CD14-positive monocyte (primary cell): ENCODE results near the gene ARMC9. TPM values are rescaled to one million over a fixed set of nuclear protein-coding genes. Genes with fewer than 3 reads are reported as not detected.
A peak's percentile ranks its signal among the peaks of the same experiment; 100 is the strongest.

Experiments used
- DNase-seq, 3 donors: peaks; one replicate each; pipeline ENCODE4 v3.0.0-alpha.2; 2011 to 2022
- H2AFZ ChIP-seq: 2 replicates; pipeline ENCODE4 v1.6.0; 2012; ENCODE audit warnings: mild to moderate bottlenecking, low read depth, low read length, inconsistent platforms; ENCODE audit not compliant: insufficient read depth, poor library complexity, severe bottlenecking
- H3K27ac ChIP-seq, 2 donors: 1 replicate in 1 of 2; 2 replicates in 1 of 2; pipeline ENCODE4 v1.5.1; 2012 to 2013; ENCODE audit warnings: low read length in 2 of 2, control low read depth in 1 of 2, inconsistent platforms in 1 of 2, low read depth in 1 of 2, mild to moderate bottlenecking in 1 of 2
- H3K27me3 ChIP-seq, 2 donors: one replicate each; pipeline versions ENCODE4 v1.6.0 to v1.6.1; 2011 to 2013; ENCODE audit warnings: low read length in 2 of 2; ENCODE audit not compliant: control insufficient read depth in 2 of 2, insufficient read depth in 2 of 2
- H3K36me3 ChIP-seq, 2 donors: replicated peaks in 1 of 2; 1 replicate in 1 of 2; 2 replicates in 1 of 2; pipeline versions ENCODE4 v1.5.1 to v1.6.1; 2012 to 2013; ENCODE audit warnings: low read length in 2 of 2, control low read depth in 1 of 2, inconsistent platforms in 1 of 2, mild to moderate bottlenecking in 1 of 2; ENCODE audit not compliant: insufficient read depth in 2 of 2, control insufficient read depth in 1 of 2
- H3K4me1 ChIP-seq, 2 donors: 1 replicate in 1 of 2; 2 replicates in 1 of 2; pipeline versions ENCODE4 v1.5.1 to v1.6.1; 2012 to 2013; ENCODE audit warnings: low read length in 2 of 2, control low read depth in 1 of 2, inconsistent platforms in 1 of 2, mild to moderate bottlenecking in 1 of 2, moderate library complexity in 1 of 2; ENCODE audit not compliant: insufficient read depth in 2 of 2, control insufficient read depth in 1 of 2
- H3K4me2 ChIP-seq: replicated peaks from 2 replicates; pipeline ENCODE3; 2012; ENCODE audit warnings: low read length, moderate library complexity, mild to moderate bottlenecking; ENCODE audit not compliant: poor library complexity, severe bottlenecking; ENCODE audit errors: extremely low read depth
- H3K4me3 ChIP-seq, 3 experiments: fragments of 200-600 bp in 1 of 3; sonication (generic) in 1 of 3; replicated peaks in 1 of 3; 1 replicate in 2 of 3; 2 replicates in 1 of 3; pipeline ENCODE4 v1.5.1; 2011 to 2013; ENCODE audit warnings: low read length in 3 of 3, mild to moderate bottlenecking in 3 of 3, control low read depth in 2 of 3, low read depth in 2 of 3, inconsistent platforms in 1 of 3, moderate library complexity in 1 of 3
- H3K79me2 ChIP-seq: 2 replicates; pipeline ENCODE4 v1.6.0; 2012; ENCODE audit warnings: mild to moderate bottlenecking, control low read depth, inconsistent platforms, low read length, moderate library complexity; ENCODE audit not compliant: insufficient read depth
- H3K9ac ChIP-seq: 2 replicates; pipeline ENCODE4 v1.6.0; 2017; ENCODE audit warnings: low read length, mild to moderate bottlenecking; ENCODE audit not compliant: insufficient read depth, poor library complexity, severe bottlenecking
- H3K9me3 ChIP-seq, 2 donors: replicated peaks in 1 of 2; 1 replicate in 1 of 2; 2 replicates in 1 of 2; pipeline versions ENCODE4 v1.5.1 to v1.6.1; 2012 to 2013; ENCODE audit warnings: low read length in 2 of 2, control low read depth in 1 of 2; ENCODE audit not compliant: control insufficient read depth in 1 of 2, insufficient read depth in 1 of 2
- H4K20me1 ChIP-seq: 2 replicates; pipeline ENCODE4 v1.6.0; 2012; ENCODE audit warnings: mild to moderate bottlenecking, low read length, control low read depth, moderate library complexity; ENCODE audit not compliant: insufficient read depth
- H3K27ac Mint-ChIP-seq, 7 donors: one replicate each; pipeline ENCODE4 v1.8.0; 2020; ENCODE audit warnings: mild to moderate bottlenecking in 7 of 7, mixed read lengths in 7 of 7, moderate library complexity in 6 of 7, inconsistent platforms in 2 of 7
- H3K27me3 Mint-ChIP-seq, 3 donors: one replicate each; pipeline ENCODE4 v1.8.0; 2021 to 2022; ENCODE audit warnings: low read depth in 3 of 3, mild to moderate bottlenecking in 3 of 3, mixed read lengths in 3 of 3, moderate library complexity in 3 of 3, inconsistent platforms in 1 of 3
- H3K36me3 Mint-ChIP-seq, 2 donors: one replicate each; pipeline ENCODE4 v1.8.0; 2020; ENCODE audit warnings: mixed read lengths in 2 of 2, inconsistent platforms in 1 of 2, mild to moderate bottlenecking in 1 of 2
- H3K4me1 Mint-ChIP-seq: one replicate; pipeline ENCODE4 v1.8.0; 2020; ENCODE audit warnings: mild to moderate bottlenecking, mixed read lengths
- H3K4me3 Mint-ChIP-seq, 2 donors: one replicate each; pipeline ENCODE4 v1.8.0; 2020; ENCODE audit warnings: mild to moderate bottlenecking in 2 of 2, mixed read lengths in 2 of 2, moderate library complexity in 1 of 2
- H3K9me3 Mint-ChIP-seq, 7 donors: one replicate each; pipeline ENCODE4 v1.8.0; 2020 to 2022; ENCODE audit warnings: mixed read lengths in 7 of 7, mild to moderate bottlenecking in 6 of 7, moderate library complexity in 6 of 7, inconsistent platforms in 2 of 7
- CTCF ChIP-seq: fragments of 200-600 bp; IDR thresholded peaks from one replicate; pipeline ENCODE4 v1.8.0; 2022; ENCODE audit warnings: antibody characterized with exemption, mild to moderate bottlenecking
- WGBS: methylation state at CpG from one replicate; pipeline ENCODE4 v1.1.5; 2013; ENCODE audit warnings: missing lambda C conversion rate; ENCODE audit not compliant: insufficient coverage; 5-methylcytosine and 5-hydroxymethylcytosine counted together
- intact Hi-C, 2 donors: fragments of 100-400 bp; cut with micrococcal nuclease; formaldehyde crosslinking; loops; one replicate each; pipeline versions ENCODE4 v1.15.0 to v1.15.1; 2023
- polyA plus RNA-seq, 3 donors: library from polyadenylated mRNA; depleted of rRNA in 1 of 3; unstranded in 2 of 3; stranded (reverse) in 1 of 3; fragments of 300-500 nt in 2 of 3; fragments of >200 nt in 1 of 3; fragmentation: Illumina TruSeq in 2 of 3; gene quantifications; 1 replicate in 2 of 3; 2 replicates in 1 of 3; pipeline ENCODE4 v1.2.3, GENCODE V29; 2012 to 2021

The ARMC9 gene
- polyA plus RNA-seq, 3 donors: 0.07 to 0.27 TPM; not detected in 1

- peaks cover 21 to 30% (median 23%) of the 10 kb centered on the region in 3 donors for H3K27me3 Mint-ChIP-seq
- H3K27ac ChIP-seq: no peak overlapping the region
- peaks cover 11% of the 10 kb centered on the region for H3K4me1 Mint-ChIP-seq
- H3K27ac Mint-ChIP-seq: no peak overlapping the region
- no peak overlapping the region for H3K4me3 Mint-ChIP-seq
- H3K27me3 ChIP-seq: peaks cover 8 to 21% of the 10 kb centered on the region in 2 donors
- no peak overlapping the region for H3K4me3 ChIP-seq
- peaks cover 11 to 15% of the 10 kb centered on the region in 2 donors for H3K9me3 ChIP-seq
- H4K20me1 ChIP-seq: no peaks in the 10 kb centered on the region
- intact Hi-C loops: loop anchor here (5.0 kb wide), 2 partner anchors 114 to 184 kb away; no protein-coding TSS in a partner anchor
- H3K9ac ChIP-seq: no peak overlapping the region
- TF ChIP-seq CTCF: no peak
- DNase-seq: no peak
- H2AFZ ChIP-seq: no peak overlapping the region
- peaks cover 12 to 26% (median 18%) of the 10 kb centered on the region in 7 donors for H3K9me3 Mint-ChIP-seq
- no peaks in the 10 kb centered on the region for H3K36me3 Mint-ChIP-seq
- no peaks in the 10 kb centered on the region for H3K36me3 ChIP-seq
- H3K4me1 ChIP-seq: peaks cover 6 to 13% of the 10 kb centered on the region in 2 donors
- no peaks in the 10 kb centered on the region for H3K79me2 ChIP-seq
- WGBS: 89% methylated on average over 1 of the region's 3 CpGs
- no peak overlapping the region for H3K4me2 ChIP-seq
Observed at GRCh38 chr2:231411237-231411636, 212.8 kb downstream of the ARMC9 start.

GRCh38 chr2:231411831-231412617, 213.6 kb downstream of the ARMC9 start:
- H3K27ac ChIP-seq: no peak overlapping the region
- H3K9me3 ChIP-seq: peaks cover 11 to 15% of the 10 kb centered on the region in 2 donors
- H3K27ac Mint-ChIP-seq: peak overlapping the region in 1 of 7 donors; percentile 36
- H3K4me1 Mint-ChIP-seq: peaks cover 9% of the 10 kb centered on the region
- peak overlapping the region; percentile 80 for H2AFZ ChIP-seq
- peak overlapping the region; percentile 49 for H3K9ac ChIP-seq
- H3K36me3 ChIP-seq: no peaks in the 10 kb centered on the region
- peak overlapping the region; percentile 83 for H3K4me2 ChIP-seq
- H3K36me3 Mint-ChIP-seq: no peaks in the 10 kb centered on the region
- intact Hi-C loops: loop anchor here (5.0 kb wide), 2 partner anchors 115 to 185 kb away; no protein-coding TSS in a partner anchor
- H3K79me2 ChIP-seq: no peaks in the 10 kb centered on the region
- peaks cover 23 to 30% (median 25%) of the 10 kb centered on the region in 3 donors for H3K27me3 Mint-ChIP-seq
- peak overlapping the region in 2 of 3 experiments; percentile 4 to 67 for H3K4me3 ChIP-seq
- H3K4me1 ChIP-seq: peaks cover 5 to 13% of the 10 kb centered on the region in 2 donors
- peaks cover 12 to 28% (median 18%) of the 10 kb centered on the region in 7 donors for H3K9me3 Mint-ChIP-seq
- H3K27me3 ChIP-seq: peaks cover 8 to 21% of the 10 kb centered on the region in 2 donors
- WGBS: 2% methylated on average over 57 of the region's 67 CpGs
- TF ChIP-seq CTCF: peak; percentile 76
- DNase-seq: peak; percentile 28 to 58 (median 35)
- no peaks in the 10 kb centered on the region for H4K20me1 ChIP-seq
- H3K4me3 Mint-ChIP-seq: peak overlapping the region; percentile 56 to 87
